ENCODE data around the gene DNASE2B.
"Not testable (repeated sequence)": the region's sequence is repeated elsewhere in the genome, so short reads cannot be mapped to it uniquely, and the experiment has no call there.

The DNASE2B gene

DNA sequence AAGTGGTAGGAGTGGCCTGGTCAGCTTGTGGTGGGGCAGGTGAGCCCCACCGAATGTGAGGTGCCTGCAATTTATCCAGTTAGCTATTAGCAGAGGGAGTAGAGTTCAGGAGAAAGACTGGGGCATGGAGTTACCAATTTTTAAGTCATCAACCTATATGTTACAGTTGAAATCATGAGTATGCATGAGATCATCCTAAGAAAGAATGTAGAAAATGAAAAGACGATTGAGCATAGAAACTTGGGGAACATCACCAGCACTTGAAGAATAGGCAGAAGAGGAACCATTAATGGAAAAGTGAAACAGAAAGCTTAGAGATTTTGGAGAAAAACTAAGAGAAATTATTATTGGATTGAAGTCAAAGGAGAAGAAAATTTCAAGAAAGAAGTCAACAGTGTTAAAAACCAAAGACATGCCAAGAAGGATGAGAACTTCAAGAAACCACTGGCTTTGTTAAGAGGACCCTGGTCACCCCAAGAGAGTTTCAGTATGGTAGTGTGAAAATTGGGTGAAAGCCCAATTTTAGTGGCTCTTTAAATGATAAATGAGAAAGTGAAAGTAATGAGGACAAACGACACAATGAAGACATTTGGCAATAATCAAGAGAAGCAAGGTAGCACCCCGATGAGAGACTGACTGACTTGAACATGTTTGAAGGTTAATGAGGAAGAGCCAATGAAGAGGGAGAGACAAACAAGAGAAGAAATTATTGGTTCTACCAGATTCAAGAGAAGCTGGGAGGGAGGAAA is 36.7 kb downstream of the DNASE2B start:
- DNase-seq = no peak
- Histone ChIP-seq H3K36me3 (replicated peaks) (no peaks in the 10 kb centered on the region), H3K4me3 (ENCODE audit: low read depth, low read length) (no peak overlapping the region), H3K27ac (no peak overlapping the region), H3K27me3 (replicated peaks) (no peaks in the 10 kb centered on the region)
- TF ChIP-seq, protein P1, sequence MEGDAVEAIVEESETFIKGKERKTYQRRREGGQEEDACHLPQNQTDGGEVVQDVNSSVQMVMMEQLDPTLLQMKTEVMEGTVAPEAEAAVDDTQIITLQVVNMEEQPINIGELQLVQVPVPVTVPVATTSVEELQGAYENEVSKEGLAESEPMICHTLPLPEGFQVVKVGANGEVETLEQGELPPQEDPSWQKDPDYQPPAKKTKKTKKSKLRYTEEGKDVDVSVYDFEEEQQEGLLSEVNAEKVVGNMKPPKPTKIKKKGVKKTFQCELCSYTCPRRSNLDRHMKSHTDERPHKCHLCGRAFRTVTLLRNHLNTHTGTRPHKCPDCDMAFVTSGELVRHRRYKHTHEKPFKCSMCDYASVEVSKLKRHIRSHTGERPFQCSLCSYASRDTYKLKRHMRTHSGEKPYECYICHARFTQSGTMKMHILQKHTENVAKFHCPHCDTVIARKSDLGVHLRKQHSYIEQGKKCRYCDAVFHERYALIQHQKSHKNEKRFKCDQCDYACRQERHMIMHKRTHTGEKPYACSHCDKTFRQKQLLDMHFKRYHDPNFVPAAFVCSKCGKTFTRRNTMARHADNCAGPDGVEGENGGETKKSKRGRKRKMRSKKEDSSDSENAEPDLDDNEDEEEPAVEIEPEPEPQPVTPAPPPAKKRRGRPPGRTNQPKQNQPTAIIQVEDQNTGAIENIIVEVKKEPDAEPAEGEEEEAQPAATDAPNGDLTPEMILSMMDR (IDR thresholded peaks at IDR 0.05; ENCODE audit: low read depth, low read length, missing control alignments) = no peak
- in situ Hi-C loops (cut with HindIII; ENCODE audit: low pct_ligation_motif_present, low sequenced_read_pairs) = loop anchor here (10.0 to 25.0 kb wide), 2 partner anchors 290 to 327 kb away; partner anchors contain the start of gene PRKACB

DNA sequence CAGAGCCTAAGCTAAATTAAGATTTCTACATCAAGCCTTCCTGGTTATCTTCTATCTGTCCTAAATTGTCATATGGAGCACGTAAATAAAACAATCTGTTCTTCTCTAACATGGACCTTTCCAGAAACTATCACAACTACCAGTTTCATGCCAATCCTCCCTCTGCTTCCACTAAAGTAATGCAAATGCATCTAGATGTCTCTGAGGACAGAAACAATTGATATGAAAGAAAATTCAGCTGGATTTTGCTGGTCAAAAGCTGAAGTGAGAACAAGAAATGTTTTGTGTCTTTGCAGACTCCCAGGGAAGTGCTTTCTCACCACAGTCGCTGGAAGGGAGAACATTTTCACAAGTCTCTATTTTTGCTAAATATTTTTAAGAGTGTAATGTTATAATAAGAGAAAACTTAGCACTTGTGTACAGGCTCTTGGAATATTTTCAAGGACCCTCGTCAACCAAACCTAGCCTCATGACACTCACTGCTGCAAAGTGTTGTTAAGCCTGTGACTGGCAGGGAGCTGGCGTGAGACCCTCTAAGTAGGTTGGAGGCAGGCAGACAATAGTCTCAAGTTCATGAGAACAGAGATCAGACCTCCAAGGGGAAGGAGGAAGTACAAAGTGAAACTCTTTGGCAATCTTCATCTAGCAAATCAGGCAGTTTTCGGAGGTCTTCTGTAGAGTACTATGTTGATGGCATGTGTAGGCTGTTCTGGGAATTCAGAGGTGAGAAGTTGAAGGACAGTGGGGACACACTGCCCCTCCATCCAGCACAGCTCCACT is 38.8 kb downstream of the DNASE2B start:
- Histone ChIP-seq H3K27me3 (replicated peaks) (no peaks in the 10 kb centered on the region), H3K4me3 (ENCODE audit: low read depth, low read length) (no peak overlapping the region), H3K36me3 (replicated peaks) (no peaks in the 10 kb centered on the region), H3K27ac (no peak overlapping the region)
- TF ChIP-seq, protein P1 (IDR thresholded peaks at IDR 0.05; ENCODE audit: low read depth, low read length, missing control alignments) = no peak
- DNase-seq = no peak
- in situ Hi-C loops (cut with HindIII; ENCODE audit: low pct_ligation_motif_present, low sequenced_read_pairs) = loop anchor here (10.0 to 25.0 kb wide), 2 partner anchors 292 to 325 kb away; partner anchors contain the start of gene PRKACB

DNA sequence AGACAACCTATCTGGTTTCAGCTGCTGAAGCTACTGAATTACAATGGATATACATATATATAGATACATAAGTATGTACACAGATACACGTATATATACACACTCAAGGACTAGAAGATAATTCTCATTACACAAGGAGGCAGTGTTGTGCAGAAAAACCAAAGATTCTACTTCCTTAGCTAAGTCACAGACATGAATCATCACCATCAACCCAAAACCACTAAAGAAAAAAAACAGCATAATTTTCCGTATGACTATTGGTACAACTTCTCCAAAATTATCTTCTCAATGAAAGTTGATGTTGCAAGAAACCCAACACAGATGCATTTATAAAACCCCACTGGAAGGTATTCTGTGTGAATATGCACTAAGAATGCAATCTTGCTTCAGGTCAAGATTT is 44.0 kb downstream of the DNASE2B start:
- Histone ChIP-seq H3K27me3 (replicated peaks) (no peaks in the 10 kb centered on the region), H3K36me3 (replicated peaks) (no peaks in the 10 kb centered on the region), H3K27ac (no peak overlapping the region), H3K4me3 (ENCODE audit: low read depth, low read length) (no peak overlapping the region)
- in situ Hi-C loops (cut with HindIII; ENCODE audit: low pct_ligation_motif_present, low sequenced_read_pairs) = loop anchor here (25.0 kb wide), 1 partner anchor 320 kb away; no protein-coding TSS in a partner anchor
- DNase-seq = peak; percentile 74
- TF ChIP-seq, protein P1 (IDR thresholded peaks at IDR 0.05; ENCODE audit: low read depth, low read length, missing control alignments) = peak; percentile 42

DNA sequence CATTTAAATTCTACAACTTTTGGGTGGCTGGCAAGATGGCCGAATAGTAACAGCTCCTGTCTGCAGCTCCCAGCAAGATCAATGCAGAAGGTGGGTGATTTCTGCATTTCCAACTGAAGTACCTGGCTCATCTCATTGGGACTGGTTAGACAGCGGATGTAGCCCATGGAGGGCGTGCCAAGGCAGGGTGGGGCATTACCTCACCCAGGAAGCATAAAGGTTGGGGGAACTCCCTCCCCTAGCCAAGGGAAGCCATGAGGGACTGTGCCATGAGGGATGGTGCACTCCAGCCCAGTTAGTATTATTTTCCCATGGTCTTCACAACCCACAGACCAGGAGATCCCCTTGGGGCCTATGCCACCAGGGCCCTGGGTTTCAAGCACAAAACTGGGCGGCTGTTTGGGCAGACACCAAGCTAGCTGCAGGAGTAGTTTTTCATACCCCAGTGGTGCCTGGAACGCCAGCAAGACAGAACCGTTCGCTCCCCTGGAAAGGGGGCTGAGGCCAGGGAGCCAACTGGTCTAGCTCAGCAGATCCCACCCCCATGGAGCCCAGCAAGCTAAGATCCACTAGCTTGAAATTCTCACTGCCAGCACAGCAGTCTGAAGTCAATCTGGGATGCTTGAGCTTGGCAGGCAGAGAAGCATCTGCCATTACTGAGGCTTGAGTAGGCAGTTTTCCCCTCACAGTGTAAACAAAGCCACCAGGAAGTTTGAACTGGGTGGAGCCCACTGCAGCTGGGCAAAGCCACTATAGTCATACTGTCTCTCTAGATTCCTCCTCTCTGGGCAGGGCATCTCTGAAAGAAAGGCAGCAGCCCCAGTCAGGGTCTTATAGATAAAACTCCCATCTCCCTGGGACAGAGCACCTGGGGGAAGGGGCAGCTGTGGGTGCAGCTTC is 44.7 kb downstream of the DNASE2B start:
- H3K27me3 ChIP-seq (replicated peaks); H3K36me3 ChIP-seq (replicated peaks); H3K4me3 ChIP-seq (ENCODE audit: low read depth, low read length); H3K27ac ChIP-seq; DNase-seq: not testable (repeated sequence)
- in situ Hi-C loops (cut with HindIII; ENCODE audit: low pct_ligation_motif_present, low sequenced_read_pairs) = loop anchor here (25.0 kb wide), 1 partner anchor 319 kb away; no protein-coding TSS in a partner anchor

GRCh38 chr1:84448704-84449103 is 50.4 kb downstream of the DNASE2B start:
- H3K36me3 ChIP-seq (replicated peaks); H3K27me3 ChIP-seq (replicated peaks); H3K4me3 ChIP-seq (ENCODE audit: low read depth, low read length); DNase-seq; H3K27ac ChIP-seq: not testable (repeated sequence)
- in situ Hi-C loops (cut with HindIII; ENCODE audit: low pct_ligation_motif_present, low sequenced_read_pairs) = loop anchor here (25.0 kb wide), 1 partner anchor 314 kb away; no protein-coding TSS in a partner anchor

DNA sequence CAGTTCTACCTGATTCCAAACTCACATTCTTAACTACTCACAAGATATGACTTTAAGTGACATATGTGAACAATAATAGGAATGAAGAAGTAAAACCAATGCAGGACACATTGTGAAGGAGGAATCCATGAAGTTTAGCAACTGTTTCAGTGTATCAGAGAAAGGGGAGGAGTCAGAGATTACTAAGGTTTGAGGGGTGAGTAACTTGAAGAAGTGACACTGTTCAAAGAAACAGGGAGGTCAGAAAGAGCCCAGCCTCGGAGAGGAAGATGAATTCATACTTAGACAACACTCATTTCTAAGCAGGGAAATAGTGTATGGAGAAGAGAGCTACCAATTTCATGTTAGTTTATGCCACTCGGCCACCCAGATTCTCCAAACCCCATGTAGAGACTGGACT is 52.6 kb downstream of the DNASE2B start:
- in situ Hi-C loops (cut with HindIII; ENCODE audit: low pct_ligation_motif_present, low sequenced_read_pairs) = no loop called here

More for the DNA sequence above, 52.6 kb downstream of the DNASE2B start:
- TF ChIP-seq, protein P1 (IDR thresholded peaks at IDR 0.05; ENCODE audit: low read depth, low read length, missing control alignments) = no peak
- DNase-seq = no peak
- Histone ChIP-seq H3K36me3 (replicated peaks) (no peaks in the 10 kb centered on the region), H3K27ac (no peak overlapping the region), H3K4me3 (ENCODE audit: low read depth, low read length) (no peak overlapping the region), H3K27me3 (replicated peaks) (no peaks in the 10 kb centered on the region)

Data from brain microvascular endothelial cell (primary cell).